Subcutaneous adipose tissue (tissue), 4 donors: Measurements from ENCODE around the gene RBFOX2. TPM values are rescaled to one million over a fixed set of nuclear protein-coding genes. Genes with fewer than 3 reads are reported as not detected.

Experiments
- total RNA-seq, 4 donors: library from RNA; depleted of rRNA; stranded (reverse); fragments of >200 nt; gene quantifications; one replicate each; pipeline ENCODE4 v1.1.0, GENCODE V29; 2016
- TF ChIP-seq, protein P1 (sequence below): fragments of 450-650 bp; IDR thresholded peaks from one replicate; pipeline ENCODE4 v1.5.1; 2016; ENCODE audit warnings: low read depth, mild to moderate bottlenecking, control low read depth, antibody characterized with exemption, moderate library complexity

The RBFOX2 gene
- total RNA-seq, 4 donors from 2014 or later, result 46.7 to 64.1 (median 51.5) TPM

DNA sequence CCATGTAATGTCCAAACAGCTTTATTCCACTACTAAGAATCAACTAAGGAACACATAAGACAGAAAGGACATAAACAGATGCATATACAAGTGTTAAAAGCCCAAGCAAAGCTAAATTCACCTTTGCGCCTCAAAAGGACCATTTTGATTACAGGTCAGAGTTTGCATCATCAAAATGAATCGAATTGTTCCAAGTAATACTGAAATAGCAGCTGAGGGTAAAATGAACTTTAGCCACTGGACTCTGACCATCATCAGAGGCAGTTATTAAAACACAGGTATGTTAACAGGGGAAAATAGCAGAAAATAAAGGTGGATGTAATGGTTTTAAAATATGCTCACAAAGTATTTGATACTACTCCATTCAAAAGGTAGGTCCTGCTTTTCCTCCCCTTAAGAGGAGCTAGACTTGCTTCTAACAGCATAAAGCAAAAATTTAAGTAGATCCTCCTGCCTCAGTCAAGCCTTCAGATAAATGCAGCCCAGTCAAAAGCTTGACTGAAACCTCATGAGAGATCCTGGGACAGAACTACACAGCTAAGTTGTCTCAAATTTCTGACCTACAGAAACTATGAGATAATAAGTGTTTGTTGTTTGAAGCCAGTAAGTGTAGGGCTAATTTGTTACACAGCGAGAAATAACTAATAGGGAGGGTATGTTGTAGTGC lies 35.4 kb downstream of the RBFOX2 start:
- TF ChIP-seq, protein P1, sequence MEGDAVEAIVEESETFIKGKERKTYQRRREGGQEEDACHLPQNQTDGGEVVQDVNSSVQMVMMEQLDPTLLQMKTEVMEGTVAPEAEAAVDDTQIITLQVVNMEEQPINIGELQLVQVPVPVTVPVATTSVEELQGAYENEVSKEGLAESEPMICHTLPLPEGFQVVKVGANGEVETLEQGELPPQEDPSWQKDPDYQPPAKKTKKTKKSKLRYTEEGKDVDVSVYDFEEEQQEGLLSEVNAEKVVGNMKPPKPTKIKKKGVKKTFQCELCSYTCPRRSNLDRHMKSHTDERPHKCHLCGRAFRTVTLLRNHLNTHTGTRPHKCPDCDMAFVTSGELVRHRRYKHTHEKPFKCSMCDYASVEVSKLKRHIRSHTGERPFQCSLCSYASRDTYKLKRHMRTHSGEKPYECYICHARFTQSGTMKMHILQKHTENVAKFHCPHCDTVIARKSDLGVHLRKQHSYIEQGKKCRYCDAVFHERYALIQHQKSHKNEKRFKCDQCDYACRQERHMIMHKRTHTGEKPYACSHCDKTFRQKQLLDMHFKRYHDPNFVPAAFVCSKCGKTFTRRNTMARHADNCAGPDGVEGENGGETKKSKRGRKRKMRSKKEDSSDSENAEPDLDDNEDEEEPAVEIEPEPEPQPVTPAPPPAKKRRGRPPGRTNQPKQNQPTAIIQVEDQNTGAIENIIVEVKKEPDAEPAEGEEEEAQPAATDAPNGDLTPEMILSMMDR, result no peak

DNA sequence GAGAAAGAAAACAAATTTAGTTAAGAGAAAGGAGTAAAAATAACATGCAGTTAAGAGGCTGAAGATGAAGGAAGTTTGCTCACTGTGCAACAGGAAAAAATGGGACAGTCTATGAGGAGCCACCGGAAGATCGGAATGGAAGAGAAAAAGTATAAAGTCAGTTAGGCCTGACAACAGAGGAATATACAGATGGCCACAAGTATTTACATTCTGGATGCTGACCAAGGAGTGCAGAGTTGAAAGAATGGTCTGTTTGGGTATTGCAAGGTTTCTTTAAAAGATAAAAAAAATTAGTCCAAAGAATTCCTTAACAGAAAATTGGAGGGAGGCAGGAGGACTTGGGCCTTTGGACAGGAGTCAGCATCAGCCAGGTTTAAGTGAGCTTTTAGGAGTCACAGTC lies 37.5 kb downstream of the RBFOX2 start:
- TF ChIP-seq, protein P1, result no peak

DNA sequence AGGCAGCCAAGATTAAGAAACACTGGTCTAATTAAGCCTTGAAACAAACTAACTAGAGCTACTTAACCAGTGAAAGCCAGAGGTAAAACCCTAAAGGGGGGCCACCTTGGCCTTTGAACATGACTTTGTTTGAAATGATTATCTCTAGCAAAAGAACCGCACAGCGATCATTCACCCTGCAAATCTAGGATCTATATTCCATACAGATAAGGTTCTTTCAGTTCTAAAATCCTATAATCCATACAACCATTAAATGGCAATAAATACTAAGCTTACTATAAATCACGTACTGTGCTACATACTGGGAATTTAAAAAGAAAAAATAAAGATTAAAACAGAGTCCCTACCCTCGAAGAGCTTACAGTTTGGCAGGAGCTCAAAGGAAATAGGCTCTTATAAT lies 40.6 kb downstream of the RBFOX2 start:
- TF ChIP-seq, protein P1, result no peak

- TF ChIP-seq, protein P1, result no peak
These were observed 41.1 kb downstream of the RBFOX2 start for GRCh38 chr22:35987487-35987886.

DNA sequence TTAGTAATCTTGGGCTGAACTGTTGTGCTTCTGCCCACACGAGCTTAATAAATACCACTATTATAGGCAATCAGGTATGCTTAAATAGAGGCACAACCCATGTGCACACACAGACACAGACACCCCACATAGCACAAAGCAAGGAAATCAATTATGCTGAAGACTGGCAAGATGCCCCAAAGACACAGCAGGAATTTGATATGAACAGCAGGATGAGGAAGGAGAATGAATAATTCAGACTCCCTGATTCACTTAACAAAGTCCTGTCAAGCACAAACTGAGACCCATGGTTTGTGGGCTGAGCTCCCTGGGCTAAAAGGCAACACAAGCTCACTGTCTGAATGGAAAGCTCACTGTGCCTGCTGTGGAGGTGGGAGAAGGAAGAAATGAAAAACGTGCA lies 42.5 kb downstream of the RBFOX2 start:
- TF ChIP-seq, protein P1, result no peak

DNA sequence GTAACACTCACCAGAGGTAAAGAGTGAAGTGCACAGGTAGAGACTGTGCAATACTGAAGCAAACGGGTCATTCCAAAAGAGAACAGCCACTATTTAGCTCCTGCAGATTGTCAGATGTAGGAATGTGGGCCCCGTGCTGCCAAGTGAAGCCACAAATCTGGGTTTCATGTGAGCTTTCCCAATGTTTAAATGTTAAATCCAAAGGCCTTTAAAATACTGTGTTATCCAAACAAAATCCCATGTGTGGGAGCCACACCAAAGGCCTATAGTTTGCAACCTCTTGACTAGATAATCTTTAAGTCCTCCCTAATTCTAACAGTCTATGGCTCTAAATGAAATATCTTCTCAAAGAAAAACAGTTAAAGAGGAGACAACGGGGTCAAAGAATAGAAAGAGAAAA lies 43.3 kb downstream of the RBFOX2 start:
- TF ChIP-seq, protein P1, result no peak

DNA sequence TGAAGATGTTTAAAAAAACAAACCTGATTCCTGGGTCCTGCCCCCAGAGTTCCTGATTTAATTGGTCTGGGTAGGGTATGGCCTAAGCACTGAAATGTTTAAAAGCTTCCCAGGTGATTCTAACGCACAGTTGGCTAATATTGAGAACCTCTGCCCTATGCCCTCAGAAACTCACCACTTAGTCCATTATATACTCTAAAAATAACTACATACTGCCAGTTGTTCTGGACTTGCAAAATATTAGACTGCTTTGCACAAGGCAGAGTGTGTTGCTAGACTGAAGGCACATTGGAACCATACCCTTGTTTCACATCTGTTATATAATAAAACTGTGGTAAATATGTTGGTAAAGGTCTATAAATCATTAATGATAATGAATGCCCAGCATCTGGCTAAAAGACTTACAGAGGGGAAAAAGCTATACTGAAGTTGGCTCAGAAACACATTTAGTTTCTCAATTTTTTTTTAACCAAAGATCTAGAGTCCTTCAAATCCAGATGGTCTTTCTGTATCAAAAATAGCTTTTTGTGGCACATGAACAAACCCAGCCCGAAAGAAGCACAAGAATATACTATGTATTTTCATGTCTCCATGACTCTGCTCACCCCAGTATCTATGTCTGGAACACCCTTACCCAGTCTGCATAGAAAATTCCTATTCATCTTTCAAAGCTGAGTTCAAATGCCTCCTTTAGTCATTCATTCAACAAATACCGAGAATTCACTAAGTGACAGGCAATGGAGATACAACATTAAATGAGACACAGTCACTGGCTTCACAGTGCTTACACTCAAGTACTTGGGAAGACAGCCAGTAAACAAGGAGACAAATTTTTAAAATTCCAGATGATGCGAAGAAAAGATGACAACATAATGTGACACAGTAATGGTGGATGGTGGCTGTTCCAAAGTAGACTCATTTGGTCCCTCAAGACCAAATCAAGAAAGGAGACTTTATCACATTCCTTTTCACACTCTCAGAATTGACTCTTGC lies 44.1 kb downstream of the RBFOX2 start:
- TF ChIP-seq, protein P1, result no peak
